HepG2 (cell line): ENCODE data around the gene SPAG9. TPM values are rescaled to one million over a fixed set of nuclear protein-coding genes. Genes with fewer than 3 reads are reported as not detected.

Experiments used
- EP300 ChIP-seq, 3 experiments: sonication (generic) in 1 of 3; formaldehyde crosslinking in 1 of 3; IDR thresholded peaks; 2 replicates each; pipeline versions ENCODE4 v1.5.1 to v1.6.1; 2011 to 2020; ENCODE audit warnings: low read depth in 2 of 3, low read length in 2 of 3, borderline replicate concordance in 1 of 3, improper control_type of control experiment in 1 of 3, mild to moderate bottlenecking in 1 of 3, missing genetic modification reagents in 1 of 3, moderate library complexity in 1 of 3
- GLI4 ChIP-seq: sonication (generic); formaldehyde crosslinking; IDR thresholded peaks from 2 replicates; pipeline ENCODE4 v1.5.1; 2020; ENCODE audit warnings: missing genetic modification reagents, mild to moderate bottlenecking, moderate library complexity, borderline replicate concordance
- GPN1 ChIP-seq: sonication (generic); formaldehyde crosslinking; IDR thresholded peaks from 2 replicates; pipeline ENCODE4 v1.5.1; 2020; ENCODE audit warnings: missing genetic modification reagents, borderline replicate concordance
- GTF3A ChIP-seq: sonication (generic); formaldehyde crosslinking; conservative IDR thresholded peaks from 2 replicates; pipeline ENCODE4 v1.4.0; 2020; ENCODE audit warnings: mild to moderate bottlenecking, missing genetic modification reagents
- NBN ChIP-seq: fragments of 450-650 bp; conservative IDR thresholded peaks from 2 replicates; pipeline ENCODE4 v1.6.1; 2017
- SALL2 ChIP-seq: sonication (generic); formaldehyde crosslinking; IDR thresholded peaks from 2 replicates; pipeline ENCODE4 v1.8.1; 2023; ENCODE audit warnings: mild to moderate bottlenecking, missing genetic modification reagents, inconsistent platforms
- SIX1 ChIP-seq: sonication (generic); formaldehyde crosslinking; IDR thresholded peaks from 2 replicates; pipeline ENCODE4 v1.4.0; 2020; ENCODE audit warnings: missing genetic modification reagents, borderline replicate concordance
- SUZ12 ChIP-seq: fragments of 150-350 bp; IDR thresholded peaks from 2 replicates; pipeline ENCODE4 v1.6.1; 2014; ENCODE audit warnings: low read depth, low read length
- ZFYVE20 ChIP-seq: sonication (generic); formaldehyde crosslinking; IDR thresholded peaks from 2 replicates; pipeline ENCODE4 v1.8.0; 2023; ENCODE audit warnings: low read depth, mild to moderate bottlenecking, moderate library complexity, missing genetic modification reagents, borderline replicate concordance
- ZNF274 ChIP-seq: sonication (generic); formaldehyde crosslinking; IDR thresholded peaks from 2 replicates; pipeline ENCODE4 v1.5.1; 2020; ENCODE audit warnings: mild to moderate bottlenecking, missing genetic modification reagents
- ZNF496 ChIP-seq: sonication (generic); formaldehyde crosslinking; IDR thresholded peaks from 2 replicates; pipeline ENCODE4 v1.8.1; 2023; ENCODE audit warnings: mild to moderate bottlenecking, moderate library complexity, missing genetic modification reagents; ENCODE audit not compliant: insufficient replicate concordance
- ZNF567 ChIP-seq: sonication (generic); formaldehyde crosslinking; IDR thresholded peaks from 2 replicates; pipeline ENCODE4 v1.8.1; 2023; ENCODE audit warnings: mild to moderate bottlenecking, missing genetic modification reagents, borderline replicate concordance
- polyA plus RNA-seq, 8 experiments: library from polyadenylated mRNA; depleted of rRNA in 3 of 8; stranded (reverse) in 7 of 8; unstranded in 1 of 8; fragments of >200 nt; fragmentation: Illumina TruSeq in 4 of 8; extraction: Trizol in 4 of 8; gene quantifications; 2 replicates each; pipeline versions ENCODE4 v1.2.1 to v1.2.3, GENCODE V29; 2011 to 2016; ENCODE audit warnings: low read depth in 4 of 8, missing spikeins in 1 of 8, mixed read lengths in 1 of 8; ENCODE audit not compliant: insufficient read depth in 1 of 8
- total RNA-seq, 5 experiments: library from RNA; depleted of rRNA; stranded (reverse); fragments of >200 nt; fragmentation: Illumina TruSeq; extraction: Trizol; gene quantifications; 2 replicates each; pipeline ENCODE4 v1.2.3, GENCODE V29; 2016; ENCODE audit warnings: low read depth in 1 of 5
- TF ChIP-seq, protein P1 (sequence below): sonication (generic); formaldehyde crosslinking; IDR thresholded peaks from 2 replicates; pipeline ENCODE4 v1.5.0; 2020; ENCODE audit warnings: mild to moderate bottlenecking, missing genetic modification reagents
- TF ChIP-seq, protein P2 (sequence below): sonication (generic); formaldehyde crosslinking; IDR thresholded peaks from 2 replicates; pipeline ENCODE4 v1.5.0; 2020; ENCODE audit warnings: mild to moderate bottlenecking, missing genetic modification reagents
- TF ChIP-seq, protein P3 (sequence below): sonication (generic); formaldehyde crosslinking; IDR thresholded peaks from 2 replicates; pipeline ENCODE4 v1.4.0; 2020; ENCODE audit warnings: missing genetic modification reagents

Gene SPAG9
- total and polyA plus RNA-seq, 2 of the 13 experiments (the other 11 are each of a cell fraction or from before 2014, with no cell fraction given) = 43.2 to 78.6 TPM

DNA sequence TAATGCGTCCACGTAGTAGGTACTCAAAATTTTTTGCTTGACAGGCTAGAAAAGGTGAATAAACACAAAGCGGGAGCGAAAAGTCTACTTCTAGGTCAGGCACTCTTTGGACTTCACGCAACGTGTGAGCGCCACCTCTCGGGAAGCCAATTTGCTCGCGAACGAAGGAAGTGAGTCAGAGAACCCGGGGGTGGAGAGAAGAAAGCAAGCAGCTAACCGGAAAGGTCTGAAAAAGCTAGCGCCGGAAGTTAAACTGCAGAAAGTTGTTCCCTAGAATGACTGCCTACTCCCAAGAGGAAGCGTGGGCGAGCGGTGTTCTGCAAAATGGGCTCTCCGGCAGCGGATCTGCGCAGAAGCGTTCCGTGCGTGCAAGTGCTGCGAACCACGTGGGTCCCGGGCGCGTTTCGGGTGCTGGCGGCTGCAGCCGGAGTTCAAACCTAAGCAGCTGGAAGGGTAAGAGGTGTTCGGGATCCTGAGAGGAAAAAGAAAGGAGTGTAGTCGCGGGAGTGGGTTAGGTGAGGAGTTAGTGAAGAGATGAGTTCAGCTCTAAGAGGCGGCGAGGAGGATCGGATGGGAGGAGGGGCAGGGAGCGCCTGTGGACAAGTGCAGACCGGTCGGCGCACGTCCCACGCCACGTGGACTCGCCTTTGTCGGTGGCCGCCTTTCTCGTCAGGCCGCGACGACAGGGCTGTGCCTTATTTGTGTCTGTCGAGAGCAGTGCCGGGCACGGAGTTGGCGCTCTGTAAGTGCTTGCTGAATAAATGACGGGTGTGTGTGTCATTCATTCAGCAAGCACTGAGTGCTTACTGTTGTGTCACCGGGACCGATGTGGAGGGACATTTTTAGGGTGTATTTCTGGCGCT lies 32.8 kb upstream of the SPAG9 start, which contains the start of gene NME1 (continued):
- TF ChIP-seq, protein P1, sequence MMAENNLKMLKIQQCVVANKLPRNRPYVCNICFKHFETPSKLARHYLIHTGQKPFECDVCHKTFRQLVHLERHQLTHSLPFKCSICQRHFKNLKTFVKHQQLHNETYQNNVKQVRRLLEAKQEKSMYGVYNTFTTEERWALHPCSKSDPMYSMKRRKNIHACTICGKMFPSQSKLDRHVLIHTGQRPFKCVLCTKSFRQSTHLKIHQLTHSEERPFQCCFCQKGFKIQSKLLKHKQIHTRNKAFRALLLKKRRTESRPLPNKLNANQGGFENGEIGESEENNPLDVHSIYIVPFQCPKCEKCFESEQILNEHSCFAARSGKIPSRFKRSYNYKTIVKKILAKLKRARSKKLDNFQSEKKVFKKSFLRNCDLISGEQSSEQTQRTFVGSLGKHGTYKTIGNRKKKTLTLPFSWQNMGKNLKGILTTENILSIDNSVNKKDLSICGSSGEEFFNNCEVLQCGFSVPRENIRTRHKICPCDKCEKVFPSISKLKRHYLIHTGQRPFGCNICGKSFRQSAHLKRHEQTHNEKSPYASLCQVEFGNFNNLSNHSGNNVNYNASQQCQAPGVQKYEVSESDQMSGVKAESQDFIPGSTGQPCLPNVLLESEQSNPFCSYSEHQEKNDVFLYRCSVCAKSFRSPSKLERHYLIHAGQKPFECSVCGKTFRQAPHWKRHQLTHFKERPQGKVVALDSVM (CRISPR knock-in tag) = peak; percentile 82
- TF ChIP-seq NBN (no peak; the same call in 1 of the 2 replicates), GLI4 (CRISPR knock-in tag) (peak; percentile 88; the same call in 1 of the 2 replicates), ZNF496 (CRISPR knock-in tag) (no peak), SALL2 (CRISPR knock-in tag) (peak; percentile 100), SIX1 (CRISPR knock-in tag) (peak; percentile 84), ZNF274 (CRISPR knock-in tag) (peak; percentile 95), ZFYVE20 (CRISPR knock-in tag) (no peak), EP300 (IDR thresholded peaks at IDR 0.05; ENCODE audit: low read depth in 2 of 2, low read length in 2 of 2) (peak; percentile 78 to 84), EP300 (CRISPR knock-in tag; IDR thresholded peaks at IDR 0.05; ENCODE audit: borderline replicate concordance) (peak; percentile 80), GTF3A (CRISPR knock-in tag) (peak; percentile 94), ZNF567 (CRISPR knock-in tag) (peak; percentile 99), SUZ12 (peak; percentile 18; the same call in 1 of the 2 replicates), GPN1 (peak; percentile 53; the same call in 1 of the 2 replicates)
- TF ChIP-seq, protein P2, sequence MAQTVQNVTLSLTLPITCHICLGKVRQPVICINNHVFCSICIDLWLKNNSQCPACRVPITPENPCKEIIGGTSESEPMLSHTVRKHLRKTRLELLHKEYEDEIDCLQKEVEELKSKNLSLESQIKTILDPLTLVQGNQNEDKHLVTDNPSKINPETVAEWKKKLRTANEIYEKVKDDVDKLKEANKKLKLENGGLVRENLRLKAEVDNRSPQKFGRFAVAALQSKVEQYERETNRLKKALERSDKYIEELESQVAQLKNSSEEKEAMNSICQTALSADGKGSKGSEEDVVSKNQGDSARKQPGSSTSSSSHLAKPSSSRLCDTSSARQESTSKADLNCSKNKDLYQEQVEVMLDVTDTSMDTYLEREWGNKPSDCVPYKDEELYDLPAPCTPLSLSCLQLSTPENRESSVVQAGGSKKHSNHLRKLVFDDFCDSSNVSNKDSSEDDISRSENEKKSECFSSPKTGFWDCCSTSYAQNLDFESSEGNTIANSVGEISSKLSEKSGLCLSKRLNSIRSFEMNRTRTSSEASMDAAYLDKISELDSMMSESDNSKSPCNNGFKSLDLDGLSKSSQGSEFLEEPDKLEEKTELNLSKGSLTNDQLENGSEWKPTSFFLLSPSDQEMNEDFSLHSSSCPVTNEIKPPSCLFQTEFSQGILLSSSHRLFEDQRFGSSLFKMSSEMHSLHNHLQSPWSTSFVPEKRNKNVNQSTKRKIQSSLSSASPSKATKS (CRISPR knock-in tag) = peak; percentile 82; the same call in 1 of the 2 replicates
- TF ChIP-seq, protein P3, sequence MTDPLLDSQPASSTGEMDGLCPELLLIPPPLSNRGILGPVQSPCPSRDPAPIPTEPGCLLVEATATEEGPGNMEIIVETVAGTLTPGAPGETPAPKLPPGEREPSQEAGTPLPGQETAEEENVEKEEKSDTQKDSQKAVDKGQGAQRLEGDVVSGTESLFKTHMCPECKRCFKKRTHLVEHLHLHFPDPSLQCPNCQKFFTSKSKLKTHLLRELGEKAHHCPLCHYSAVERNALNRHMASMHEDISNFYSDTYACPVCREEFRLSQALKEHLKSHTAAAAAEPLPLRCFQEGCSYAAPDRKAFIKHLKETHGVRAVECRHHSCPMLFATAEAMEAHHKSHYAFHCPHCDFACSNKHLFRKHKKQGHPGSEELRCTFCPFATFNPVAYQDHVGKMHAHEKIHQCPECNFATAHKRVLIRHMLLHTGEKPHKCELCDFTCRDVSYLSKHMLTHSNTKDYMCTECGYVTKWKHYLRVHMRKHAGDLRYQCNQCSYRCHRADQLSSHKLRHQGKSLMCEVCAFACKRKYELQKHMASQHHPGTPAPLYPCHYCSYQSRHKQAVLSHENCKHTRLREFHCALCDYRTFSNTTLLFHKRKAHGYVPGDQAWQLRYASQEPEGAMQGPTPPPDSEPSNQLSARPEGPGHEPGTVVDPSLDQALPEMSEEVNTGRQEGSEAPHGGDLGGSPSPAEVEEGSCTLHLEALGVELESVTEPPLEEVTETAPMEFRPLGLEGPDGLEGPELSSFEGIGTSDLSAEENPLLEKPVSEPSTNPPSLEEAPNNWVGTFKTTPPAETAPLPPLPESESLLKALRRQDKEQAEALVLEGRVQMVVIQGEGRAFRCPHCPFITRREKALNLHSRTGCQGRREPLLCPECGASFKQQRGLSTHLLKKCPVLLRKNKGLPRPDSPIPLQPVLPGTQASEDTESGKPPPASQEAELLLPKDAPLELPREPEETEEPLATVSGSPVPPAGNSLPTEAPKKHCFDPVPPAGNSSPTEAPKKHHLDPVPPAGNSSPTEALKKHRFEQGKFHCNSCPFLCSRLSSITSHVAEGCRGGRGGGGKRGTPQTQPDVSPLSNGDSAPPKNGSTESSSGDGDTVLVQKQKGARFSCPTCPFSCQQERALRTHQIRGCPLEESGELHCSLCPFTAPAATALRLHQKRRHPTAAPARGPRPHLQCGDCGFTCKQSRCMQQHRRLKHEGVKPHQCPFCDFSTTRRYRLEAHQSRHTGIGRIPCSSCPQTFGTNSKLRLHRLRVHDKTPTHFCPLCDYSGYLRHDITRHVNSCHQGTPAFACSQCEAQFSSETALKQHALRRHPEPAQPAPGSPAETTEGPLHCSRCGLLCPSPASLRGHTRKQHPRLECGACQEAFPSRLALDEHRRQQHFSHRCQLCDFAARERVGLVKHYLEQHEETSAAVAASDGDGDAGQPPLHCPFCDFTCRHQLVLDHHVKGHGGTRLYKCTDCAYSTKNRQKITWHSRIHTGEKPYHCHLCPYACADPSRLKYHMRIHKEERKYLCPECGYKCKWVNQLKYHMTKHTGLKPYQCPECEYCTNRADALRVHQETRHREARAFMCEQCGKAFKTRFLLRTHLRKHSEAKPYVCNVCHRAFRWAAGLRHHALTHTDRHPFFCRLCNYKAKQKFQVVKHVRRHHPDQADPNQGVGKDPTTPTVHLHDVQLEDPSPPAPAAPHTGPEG (CRISPR knock-in tag) = peak; percentile 96
